ENCODE results near the gene ACOT2.
"Not testable (repeated sequence)": the region's sequence is repeated elsewhere in the genome, so short reads cannot be mapped to it uniquely, and the experiment has no call there.

- TF ChIP-seq, protein P1, sequence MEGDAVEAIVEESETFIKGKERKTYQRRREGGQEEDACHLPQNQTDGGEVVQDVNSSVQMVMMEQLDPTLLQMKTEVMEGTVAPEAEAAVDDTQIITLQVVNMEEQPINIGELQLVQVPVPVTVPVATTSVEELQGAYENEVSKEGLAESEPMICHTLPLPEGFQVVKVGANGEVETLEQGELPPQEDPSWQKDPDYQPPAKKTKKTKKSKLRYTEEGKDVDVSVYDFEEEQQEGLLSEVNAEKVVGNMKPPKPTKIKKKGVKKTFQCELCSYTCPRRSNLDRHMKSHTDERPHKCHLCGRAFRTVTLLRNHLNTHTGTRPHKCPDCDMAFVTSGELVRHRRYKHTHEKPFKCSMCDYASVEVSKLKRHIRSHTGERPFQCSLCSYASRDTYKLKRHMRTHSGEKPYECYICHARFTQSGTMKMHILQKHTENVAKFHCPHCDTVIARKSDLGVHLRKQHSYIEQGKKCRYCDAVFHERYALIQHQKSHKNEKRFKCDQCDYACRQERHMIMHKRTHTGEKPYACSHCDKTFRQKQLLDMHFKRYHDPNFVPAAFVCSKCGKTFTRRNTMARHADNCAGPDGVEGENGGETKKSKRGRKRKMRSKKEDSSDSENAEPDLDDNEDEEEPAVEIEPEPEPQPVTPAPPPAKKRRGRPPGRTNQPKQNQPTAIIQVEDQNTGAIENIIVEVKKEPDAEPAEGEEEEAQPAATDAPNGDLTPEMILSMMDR (IDR thresholded peaks at IDR 0.05) = peak in 1 of 5 experiments; percentile 4
- TF ChIP-seq POLR2A (IDR thresholded peaks at IDR 0.05) = peak; percentile 58
- TF ChIP-seq EP300 (IDR thresholded peaks at IDR 0.05; ENCODE audit: low read depth) = not testable (repeated sequence)
These were observed at the start of gene ACOT2 for GRCh38 chr14:73569185-73569958.

Measured in transverse colon (tissue), 3 donors.